NT2/D1 (cell line): Measurements from ENCODE around the gene WBP1.

ENCODE experiments used
- SUZ12 ChIP-seq: IDR thresholded peaks from 2 replicates; pipeline ENCODE4 v1.6.1; 2011; ENCODE audit not compliant: insufficient read length, insufficient read depth; ENCODE audit errors: extremely low read depth
- ZNF274 ChIP-seq: IDR thresholded peaks from 2 replicates; pipeline ENCODE4 v1.6.1; 2011; ENCODE audit warnings: mild to moderate bottlenecking, low read depth, low read length

- TF ChIP-seq SUZ12 (no peak), ZNF274 (no peak)
Observed at GRCh38 chr2:74458132-74458937, at the start of gene WBP1.
